Keratinocyte (primary cell): Measurements from ENCODE around the gene CBX2. TPM values are rescaled to one million over a fixed set of nuclear protein-coding genes. Genes with fewer than 3 reads are reported as not detected.

ENCODE experiments used
- DNase-seq: peaks from one replicate; pipeline ENCODE4 v3.0.0-alpha.2; 2011; ENCODE audit warnings: low read depth, missing footprints, low spot score
- FAIRE-seq: peaks from 2 replicates; lab custom pipeline; 2011; peaks lifted over from hg19 to GRCh38; lab: Jason Lieb, UNC
- H2AFZ ChIP-seq: 2 replicates; pipeline ENCODE4 v1.6.0; 2012; ENCODE audit warnings: low read length, control low read depth, inconsistent platforms; ENCODE audit not compliant: control insufficient read depth
- H3K27ac ChIP-seq: 2 replicates; pipeline ENCODE4 v1.5.1; 2011; ENCODE audit warnings: low read length; ENCODE audit not compliant: control insufficient read depth, insufficient read depth
- H3K27me3 ChIP-seq: 3 replicates; pipeline ENCODE4 v1.6.0; 2011; ENCODE audit warnings: low read length; ENCODE audit not compliant: control insufficient read depth, insufficient read depth; ENCODE audit errors: extremely low read depth
- H3K36me3 ChIP-seq, 2 experiments: 2 replicates in 1 of 2; 3 replicates in 1 of 2; pipeline ENCODE4 v1.5.1; 2011; ENCODE audit warnings: low read length in 2 of 2, mild to moderate bottlenecking in 1 of 2; ENCODE audit not compliant: control insufficient read depth in 2 of 2, insufficient read depth in 2 of 2; ENCODE audit errors: extremely low read depth in 1 of 2
- H3K4me1 ChIP-seq: 3 replicates; pipeline ENCODE4 v1.5.1; 2011; ENCODE audit warnings: low read length; ENCODE audit not compliant: control insufficient read depth, insufficient read depth; ENCODE audit errors: extremely low read depth
- H3K4me2 ChIP-seq: 3 replicates; pipeline ENCODE4 v1.6.0; 2011; ENCODE audit warnings: low read depth, low read length; ENCODE audit not compliant: control insufficient read depth, insufficient read depth; ENCODE audit errors: extremely low read depth
- H3K4me3 ChIP-seq, 3 experiments: fragments of 200-600 bp in 1 of 3; sonication (generic) in 1 of 3; 2 replicates in 2 of 3; 3 replicates in 1 of 3; pipeline ENCODE4 v1.5.1; 2011 to 2016; ENCODE audit warnings: low read length in 3 of 3, mild to moderate bottlenecking in 3 of 3, control low read depth in 2 of 3, inconsistent platforms in 1 of 3, low read depth in 1 of 3, mixed read lengths in 1 of 3, mixed run types in 1 of 3, moderate library complexity in 1 of 3; ENCODE audit not compliant: control insufficient read depth in 2 of 3, insufficient read depth in 2 of 3; ENCODE audit errors: extremely low read depth in 1 of 3
- H3K79me2 ChIP-seq: 2 replicates; pipeline ENCODE4 v1.6.0; 2012; ENCODE audit warnings: low read length; ENCODE audit not compliant: control insufficient read depth, insufficient read depth
- H3K9ac ChIP-seq: 3 replicates; pipeline ENCODE4 v1.6.0; 2011; ENCODE audit warnings: low read length; ENCODE audit not compliant: control insufficient read depth, insufficient read depth; ENCODE audit errors: extremely low read depth
- H3K9me1 ChIP-seq: 3 replicates; pipeline ENCODE4 v1.6.0; 2011; ENCODE audit warnings: low read length; ENCODE audit not compliant: control insufficient read depth, insufficient read depth; ENCODE audit errors: extremely low read depth
- H3K9me3 ChIP-seq: 2 replicates; pipeline ENCODE4 v1.5.1; 2012; ENCODE audit warnings: low read depth, low read length; ENCODE audit not compliant: control insufficient read depth
- H4K20me1 ChIP-seq: 3 replicates; pipeline ENCODE4 v1.6.0; 2011; ENCODE audit warnings: low read length; ENCODE audit not compliant: control insufficient read depth, insufficient read depth; ENCODE audit errors: extremely low read depth
- CTCF ChIP-seq, 3 experiments: IDR thresholded peaks in 1 of 3; conservative IDR thresholded peaks in 1 of 3; optimal IDR thresholded peaks in 1 of 3; 2 replicates in 2 of 3; 3 replicates in 1 of 3; pipeline versions ENCODE3 to v1.5.1; 2011; ENCODE audit warnings: low read length in 3 of 3, mild to moderate bottlenecking in 3 of 3, moderate library complexity in 2 of 3, control low read depth in 1 of 3, inconsistent platforms in 1 of 3; ENCODE audit not compliant: insufficient read depth in 2 of 3; ENCODE audit errors: extremely low read depth in 1 of 3
- EZH2 ChIP-seq: IDR thresholded peaks from one replicate; pipeline ENCODE4 v1.6.1; 2012; ENCODE audit warnings: inconsistent platforms, mild to moderate bottlenecking, low read length, moderate library complexity
- dilution Hi-C: fragments of 300-500 bp; cut with MboI; formaldehyde crosslinking; loops from one replicate; pipeline ENCODE4 v1.7.0; 2020; ENCODE audit warnings: low sequenced_read_pairs; ENCODE audit not compliant: extremely low pct_ligation_motif_present
- polyA plus RNA-seq, 5 experiments: library from polyadenylated mRNA; depleted of rRNA in 3 of 5; stranded (reverse) in 3 of 5; stranded (forward) in 1 of 5; unstranded in 1 of 5; fragments of >200 nt; gene quantifications; 1 replicate in 1 of 5; 2 replicates in 3 of 5; 3 replicates in 1 of 5; pipeline versions ENCODE4 v1.2.1 to v1.2.3, GENCODE V29; 2011 to 2012; ENCODE audit warnings: missing spikeins in 2 of 5, low read depth in 1 of 5, low replicate concordance in 1 of 5

Gene CBX2
- polyA plus RNA-seq, 1 donor (not counting 4 experiments of a cell fraction or from before 2014, with no cell fraction given), result 1.7 TPM

GRCh38 chr17:79829457-79829856 lies 51.5 kb downstream of the CBX2 start:
- Histone ChIP-seq H2AFZ (no peak overlapping the region), H3K4me3 (no peak overlapping the region), H3K9me1 (no peaks in the 10 kb centered on the region), H3K4me1 (no peaks in the 10 kb centered on the region), H3K9ac (no peak overlapping the region), H3K9me3 (no peaks in the 10 kb centered on the region), H3K79me2 (no peaks in the 10 kb centered on the region), H4K20me1 (no peaks in the 10 kb centered on the region), H3K27me3 (no peaks in the 10 kb centered on the region), H3K36me3 (peaks cover 0 to under 1% of the 10 kb centered on the region in 2 experiments), H3K4me2 (no peak overlapping the region), H3K27ac (no peak overlapping the region)
- TF ChIP-seq EZH2, result no peak
- no peak for DNase-seq
- FAIRE-seq, result no peak
- dilution Hi-C loops, result no loop called here

- Histone ChIP-seq H3K27ac (no peak overlapping the region), H4K20me1 (peaks cover 3% of the 10 kb centered on the region), H3K27me3 (no peaks in the 10 kb centered on the region), H3K9ac (no peak overlapping the region), H3K4me3 (no peak overlapping the region), H3K36me3 (peaks cover 0 to 6% of the 10 kb centered on the region in 2 experiments), H3K9me3 (no peaks in the 10 kb centered on the region), H3K9me1 (no peaks in the 10 kb centered on the region), H3K4me2 (no peak overlapping the region), H2AFZ (no peak overlapping the region), H3K79me2 (no peaks in the 10 kb centered on the region), H3K4me1 (no peaks in the 10 kb centered on the region)
- no peak for DNase-seq
- no peak for TF ChIP-seq CTCF (optimal IDR thresholded peaks at IDR 0.05 in 1 of 3, IDR thresholded peaks at IDR 0.05 in 1 of 3, conservative IDR thresholded peaks at IDR 0.05 in 1 of 3; ENCODE audit: extremely low read depth in 1 of 3, insufficient read depth in 2 of 3, low read length in 3 of 3)
- TF ChIP-seq EZH2, result no peak
- no peak for FAIRE-seq
- dilution Hi-C loops, result no loop called here
Measured at GRCh38 chr17:79830303-79830702, 52.4 kb downstream of the CBX2 start.

- Histone ChIP-seq H3K27ac (no peak overlapping the region), H3K4me2 (no peak overlapping the region), H3K27me3 (no peaks in the 10 kb centered on the region), H4K20me1 (peaks cover 3% of the 10 kb centered on the region), H3K36me3 (peaks cover 0 to 6% of the 10 kb centered on the region in 2 experiments), H3K4me3 (no peak overlapping the region), H3K4me1 (peaks cover under 1% of the 10 kb centered on the region), H3K9ac (no peak overlapping the region), H3K9me3 (no peaks in the 10 kb centered on the region), H3K79me2 (no peaks in the 10 kb centered on the region), H3K9me1 (no peaks in the 10 kb centered on the region), H2AFZ (no peak overlapping the region)
- FAIRE-seq (no peak), DNase-seq (no peak)
- TF ChIP-seq CTCF (optimal IDR thresholded peaks at IDR 0.05 in 1 of 3, IDR thresholded peaks at IDR 0.05 in 1 of 3, conservative IDR thresholded peaks at IDR 0.05 in 1 of 3; ENCODE audit: extremely low read depth in 1 of 3, insufficient read depth in 2 of 3, low read length in 3 of 3), result no peak
- TF ChIP-seq EZH2, result no peak
- dilution Hi-C loops, result no loop called here
Measured at GRCh38 chr17:79830763-79831264, 52.9 kb downstream of the CBX2 start.
